OCI-LY1 (cell line): Measurements from ENCODE around the gene GALNT9.

Experiments
- H2AFZ ChIP-seq: fragments of 200-600 bp; sonication (generic), shearing (Covaris generic); 2 replicates; pipeline ENCODE4 v1.6.0; 2014; ENCODE audit warnings: antibody characterized with exemption, mild to moderate bottlenecking, low read length
- H3F3A ChIP-seq: fragments of 200-600 bp; sonication (generic), shearing (Covaris generic); 2 replicates; pipeline ENCODE4 v1.6.0; 2014; ENCODE audit warnings: mild to moderate bottlenecking, antibody characterized with exemption, low read length, moderate library complexity; ENCODE audit not compliant: insufficient read depth
- H3K27ac ChIP-seq: fragments of 200-600 bp; sonication (generic); 2 replicates; pipeline ENCODE4 v1.5.1; 2014; ENCODE audit warnings: low read length, mixed run types, mild to moderate bottlenecking, low read depth; ENCODE audit not compliant: poor library complexity, severe bottlenecking
- H3K27me3 ChIP-seq: fragments of 200-600 bp; sonication (generic); 2 replicates; pipeline ENCODE4 v1.6.0; 2014; ENCODE audit warnings: antibody characterized with exemption, mild to moderate bottlenecking, low read length, moderate library complexity; ENCODE audit not compliant: insufficient read depth
- H3K36me3 ChIP-seq: fragments of 200-600 bp; sonication (generic); 2 replicates; pipeline ENCODE4 v1.6.1; 2014; ENCODE audit warnings: mild to moderate bottlenecking, antibody characterized with exemption, low read length, moderate library complexity, mixed read lengths; ENCODE audit not compliant: insufficient read depth
- H3K4me1 ChIP-seq: fragments of 200-600 bp; sonication (generic); 2 replicates; pipeline ENCODE4 v1.5.1; 2014; ENCODE audit warnings: mild to moderate bottlenecking, low read length, moderate library complexity; ENCODE audit not compliant: insufficient read depth, severe bottlenecking
- H3K4me2 ChIP-seq: fragments of 200-600 bp; sonication (generic), shearing (Covaris generic); 2 replicates; pipeline ENCODE4 v1.6.1; 2014; ENCODE audit warnings: low read length
- H3K4me3 ChIP-seq: fragments of 200-600 bp; sonication (generic); 2 replicates; pipeline ENCODE4 v1.5.1; 2014; ENCODE audit warnings: low read length, low read depth, mild to moderate bottlenecking, mixed read lengths; ENCODE audit not compliant: poor library complexity, severe bottlenecking
- H3K79me2 ChIP-seq: fragments of 200-600 bp; shearing (Covaris generic); 2 replicates; pipeline ENCODE4 v1.6.1; 2016; ENCODE audit warnings: mixed run types, low read length, mixed read lengths; ENCODE audit not compliant: insufficient read depth
- H3K9ac ChIP-seq: fragments of 200-600 bp; sonication (generic), shearing (Covaris generic); 2 replicates; pipeline ENCODE4 v1.6.1; 2014; ENCODE audit warnings: mild to moderate bottlenecking, low read length, mixed read lengths
- H3K9me2 ChIP-seq: fragments of 200-600 bp; sonication (generic), shearing (Covaris generic); 2 replicates; pipeline ENCODE4 v1.6.1; 2014; ENCODE audit warnings: low read depth, mild to moderate bottlenecking, low read length, mixed read lengths
- H3K9me3 ChIP-seq: fragments of 200-600 bp; shearing (Covaris generic); 2 replicates; pipeline ENCODE4 v1.6.1; 2014; ENCODE audit warnings: low read length, mixed read lengths
- H4K20me1 ChIP-seq: fragments of 200-600 bp; sonication (generic), shearing (Covaris generic); 2 replicates; pipeline ENCODE4 v1.6.0; 2016; ENCODE audit warnings: mild to moderate bottlenecking, low read length; ENCODE audit not compliant: insufficient read depth
- CTCF ChIP-seq: fragments of 200-600 bp; sonication (generic), shearing (Covaris generic); IDR thresholded peaks from 2 replicates; pipeline ENCODE4 v1.5.1; 2017; ENCODE audit warnings: mild to moderate bottlenecking, antibody characterized with exemption, low read length, moderate library complexity, mixed read lengths
- EZH2 ChIP-seq: fragments of 200-600 bp; sonication (generic), shearing (Covaris generic); IDR thresholded peaks from 2 replicates; pipeline ENCODE4 v1.8.0; 2017; ENCODE audit warnings: borderline replicate concordance, mixed run types, mild to moderate bottlenecking, antibody characterized with exemption, low read length, moderate library complexity, mixed read lengths

Gene GALNT9

GRCh38 chr12:132165584-132165983 is 163.8 kb downstream of the GALNT9 start:
- no peaks in the 10 kb centered on the region for H3K79me2 ChIP-seq
- no peak overlapping the region for H3K9ac ChIP-seq
- no peak overlapping the region for H2AFZ ChIP-seq
- H3K9me3 ChIP-seq: no peaks in the 10 kb centered on the region
- H3K9me2 ChIP-seq: no peaks in the 10 kb centered on the region
- H3K36me3 ChIP-seq: no peaks in the 10 kb centered on the region
- H3K27ac ChIP-seq: no peak overlapping the region
- no peak overlapping the region for H3K4me2 ChIP-seq
- TF ChIP-seq CTCF (no peak), EZH2 (no peak)
- H3K27me3 ChIP-seq: no peaks in the 10 kb centered on the region
- no peaks in the 10 kb centered on the region for H3F3A ChIP-seq
- H3K4me1 ChIP-seq: no peaks in the 10 kb centered on the region
- H4K20me1 ChIP-seq: no peaks in the 10 kb centered on the region
- H3K4me3 ChIP-seq: no peak overlapping the region

DNA sequence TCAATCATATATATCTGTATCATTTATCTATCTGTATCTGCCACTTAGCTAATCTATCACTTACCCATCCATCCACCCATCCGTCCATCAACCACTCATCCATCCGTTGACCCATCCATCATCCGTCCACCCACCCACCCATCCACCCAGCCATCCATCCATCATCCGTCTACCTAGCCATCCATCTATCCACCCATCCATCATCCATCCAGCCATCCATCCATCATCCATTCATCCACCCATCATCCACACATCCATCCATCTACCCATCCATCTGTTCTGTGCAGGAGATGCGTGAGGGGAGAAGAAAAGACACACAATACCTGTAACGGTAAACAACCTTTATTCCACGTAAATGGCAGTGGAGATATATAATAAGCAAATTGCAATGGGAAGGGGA is 165.0 kb downstream of the GALNT9 start:
- no peak overlapping the region for H3K9ac ChIP-seq
- H3K27me3 ChIP-seq: no peaks in the 10 kb centered on the region
- no peak overlapping the region for H3K4me2 ChIP-seq

DNA sequence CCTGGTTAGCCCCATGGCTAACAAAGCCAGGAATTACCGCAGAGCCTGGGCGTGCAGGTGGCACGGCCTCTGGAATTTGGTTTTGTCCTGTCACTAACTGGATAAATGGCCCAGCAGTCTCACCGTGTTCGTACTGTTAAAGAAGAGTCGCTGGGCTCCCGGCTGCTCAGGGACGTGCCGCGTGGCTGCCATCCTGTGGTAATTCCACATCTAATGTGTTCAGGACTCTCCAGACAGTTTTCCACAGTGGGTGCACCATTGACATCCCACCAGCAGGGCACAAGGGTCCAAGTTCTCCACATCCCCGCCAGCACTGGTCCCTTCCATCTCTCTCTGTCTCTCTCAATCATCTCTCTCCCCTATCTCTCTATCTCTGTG is 165.5 kb downstream of the GALNT9 start:
- TF ChIP-seq EZH2: no peak
- TF ChIP-seq CTCF: no peak
- Histone ChIP-seq H3K9ac (no peak overlapping the region), H3K27ac (no peak overlapping the region)

More for the DNA sequence above, 165.0 kb downstream of the GALNT9 start:
- H2AFZ ChIP-seq: no peak overlapping the region
- TF ChIP-seq EZH2 (no peak), CTCF (no peak)
- no peaks in the 10 kb centered on the region for H3K79me2 ChIP-seq
- H3F3A ChIP-seq: no peaks in the 10 kb centered on the region
- H3K36me3 ChIP-seq: no peaks in the 10 kb centered on the region
- H3K9me3 ChIP-seq: no peaks in the 10 kb centered on the region
- no peak overlapping the region for H3K27ac ChIP-seq
- H3K9me2 ChIP-seq: no peaks in the 10 kb centered on the region
- H3K4me3 ChIP-seq: no peak overlapping the region
- H3K4me1 ChIP-seq: no peaks in the 10 kb centered on the region
- no peaks in the 10 kb centered on the region for H4K20me1 ChIP-seq

More for the DNA sequence above, 165.5 kb downstream of the GALNT9 start:
- H3F3A ChIP-seq: no peaks in the 10 kb centered on the region
- H3K79me2 ChIP-seq: no peaks in the 10 kb centered on the region
- H3K4me2 ChIP-seq: no peak overlapping the region
- H3K4me3 ChIP-seq: no peak overlapping the region
- no peaks in the 10 kb centered on the region for H3K9me2 ChIP-seq
- H3K36me3 ChIP-seq: no peaks in the 10 kb centered on the region
- no peak overlapping the region for H2AFZ ChIP-seq
- no peaks in the 10 kb centered on the region for H3K9me3 ChIP-seq
- no peaks in the 10 kb centered on the region for H3K4me1 ChIP-seq
- H3K27me3 ChIP-seq: no peaks in the 10 kb centered on the region
- H4K20me1 ChIP-seq: no peaks in the 10 kb centered on the region
